PC-3 (cell line): ENCODE data around the gene MARCHF9. TPM values are rescaled to one million over a fixed set of nuclear protein-coding genes. Genes with fewer than 3 reads are reported as not detected.

Source experiments
- ATAC-seq: fragments of 200-7000 bp; cut with Tn5 transposase; 2 replicates; pipeline ENCODE4 v1.9.1; 2020; ENCODE audit warnings: mild to moderate bottlenecking, moderate library complexity
- BruUV-seq: library from RNA; stranded (reverse); fragments of 400-500 nt; replicated peaks from 2 replicates; lab custom pipeline; 2021; lab: Mats Ljungman, UMichigan
- CTCF ChIA-PET: fragments of 300-600 bp; sonication (Branson Sonifier 250); formaldehyde crosslinking; loops from one replicate; lab custom pipeline; 2022; ENCODE audit warnings: antibody characterized with exemption; lab: Charles Lee
- POLR2A ChIA-PET: fragments of 300-600 bp; sonication (Branson Sonifier 250); formaldehyde crosslinking; loops from one replicate; lab custom pipeline; 2022; ENCODE audit warnings: antibody characterized with exemption; ENCODE audit not compliant: unreplicated experiment; lab: Charles Lee
- DNase-seq: peaks from one replicate; pipeline ENCODE4 v3.0.0-alpha.2; 2015
- H2AFZ ChIP-seq: fragments of 300-600 bp; sonication (generic); 2 replicates; pipeline ENCODE4 v1.6.0; 2016; ENCODE audit warnings: antibody characterized with exemption, low read length
- H3F3A ChIP-seq: fragments of 300-600 bp; sonication (generic); one replicate; pipeline ENCODE4 v1.6.0; 2017; ENCODE audit warnings: antibody characterized with exemption, low read length, control low read depth, mild to moderate bottlenecking; ENCODE audit not compliant: unreplicated experiment
- H3K27ac ChIP-seq: fragments of 300-600 bp; sonication (generic); 2 replicates; pipeline ENCODE4 v1.5.1; 2016; ENCODE audit warnings: mild to moderate bottlenecking, low read length
- H3K27me3 ChIP-seq: fragments of 300-600 bp; sonication (generic); 2 replicates; pipeline ENCODE4 v1.6.1; 2016; ENCODE audit warnings: low read length, mixed read lengths
- H3K36me3 ChIP-seq: fragments of 300-600 bp; sonication (generic); 2 replicates; pipeline ENCODE4 v1.6.1; 2016; ENCODE audit warnings: low read depth, mixed run types, low read length, mixed read lengths
- H3K4me1 ChIP-seq: fragments of 300-600 bp; sonication (generic); 2 replicates; pipeline ENCODE4 v1.5.1; 2016; ENCODE audit warnings: low read length; ENCODE audit not compliant: insufficient read depth
- H3K4me2 ChIP-seq: fragments of 300-600 bp; sonication (generic); 2 replicates; pipeline ENCODE4 v1.6.0; 2016; ENCODE audit warnings: low read length
- H3K4me3 ChIP-seq: fragments of 300-600 bp; sonication (generic); 2 replicates; pipeline ENCODE4 v1.5.1; 2016; ENCODE audit warnings: mild to moderate bottlenecking, low read length, mixed read lengths
- H3K79me2 ChIP-seq: fragments of 300-600 bp; sonication (generic); 2 replicates; pipeline ENCODE4 v1.6.1; 2017; ENCODE audit warnings: low read length, mixed read lengths
- H3K9ac ChIP-seq: fragments of 300-600 bp; sonication (generic); 2 replicates; pipeline ENCODE4 v1.6.0; 2016; ENCODE audit warnings: mild to moderate bottlenecking, low read length
- H3K9me2 ChIP-seq: fragments of 300-600 bp; sonication (generic); replicated peaks from 2 replicates; pipeline ENCODE4 v1.6.1; 2016; ENCODE audit warnings: mixed run types, low read length, mixed read lengths
- H3K9me3 ChIP-seq: fragments of 300-600 bp; sonication (generic); 2 replicates; pipeline ENCODE4 v1.6.1; 2016; ENCODE audit warnings: low read length, mixed read lengths
- H4K20me1 ChIP-seq: fragments of 300-600 bp; sonication (generic); 2 replicates; pipeline ENCODE4 v1.6.1; 2016; ENCODE audit warnings: low read length, mixed read lengths
- EZH2 ChIP-seq: fragments of 300-600 bp; sonication (generic); IDR thresholded peaks from one replicate; pipeline ENCODE4 v1.6.1; 2017; ENCODE audit warnings: antibody characterized with exemption, mild to moderate bottlenecking, low read length; ENCODE audit not compliant: unreplicated experiment
- EZH2phosphoT487 ChIP-seq: fragments of 300-600 bp; sonication (generic); IDR thresholded peaks from 2 replicates; pipeline ENCODE4 v1.6.1; 2018; ENCODE audit warnings: mild to moderate bottlenecking, antibody characterized with exemption, low read length, borderline replicate concordance
- intact Hi-C: fragments of 100-400 bp; cut with micrococcal nuclease; formaldehyde crosslinking; loops from 2 replicates; pipeline ENCODE4 v1.9.0; 2023
- total RNA-seq: library from RNA; depleted of rRNA; stranded (reverse); fragments of >200 nt; gene quantifications from 2 replicates; pipeline ENCODE4 v1.2.3, GENCODE V29; 2014
- TF ChIP-seq, protein P1 (sequence below): fragments of 300-600 bp; sonication (generic); conservative IDR thresholded peaks from 2 replicates; pipeline ENCODE4 v1.5.1; 2017; ENCODE audit warnings: antibody characterized with exemption, low read depth, mild to moderate bottlenecking, low read length

Gene MARCHF9
- total RNA-seq, 1 experiment from 2014 or later, result 13.4 TPM

DNA sequence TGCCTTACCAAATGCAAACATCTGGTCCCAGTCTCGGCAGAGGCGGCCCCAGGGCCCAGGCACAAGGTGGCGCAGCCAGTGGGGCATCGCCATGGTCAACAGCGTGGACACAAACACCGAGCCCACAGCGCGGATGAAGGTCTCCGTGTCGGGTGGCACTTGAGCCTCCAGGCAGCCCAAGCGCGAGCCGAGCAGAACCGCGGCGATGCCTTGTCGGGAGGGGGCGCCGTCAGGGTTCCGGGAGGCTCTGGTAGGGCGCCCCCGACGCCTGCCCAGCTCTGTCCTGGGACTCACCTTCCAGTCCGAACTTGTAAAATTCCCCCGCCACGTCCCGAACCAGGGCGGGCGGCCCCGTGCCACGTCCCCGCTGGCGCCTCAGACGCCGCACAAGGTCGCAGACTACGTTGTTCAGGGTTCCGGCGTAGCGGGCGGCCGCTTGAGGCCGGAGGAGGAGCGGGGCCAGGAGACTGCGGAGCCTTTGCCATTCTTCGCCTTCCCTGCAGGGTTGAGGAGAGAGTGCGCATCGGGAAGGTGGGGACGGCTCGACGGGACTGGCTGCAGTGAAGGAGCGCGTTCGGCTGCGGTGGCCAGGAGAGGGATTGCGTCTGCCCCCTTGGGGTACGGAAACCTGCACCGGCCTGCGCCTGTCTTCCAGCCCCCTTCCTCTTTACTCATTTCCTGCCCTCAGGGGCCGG, 10.2 kb downstream of the MARCHF9 start:
- Histone ChIP-seq H3K36me3 (peaks cover 12% of the 10 kb centered on the region), H2AFZ (peak overlapping the region; percentile 95)

DNA sequence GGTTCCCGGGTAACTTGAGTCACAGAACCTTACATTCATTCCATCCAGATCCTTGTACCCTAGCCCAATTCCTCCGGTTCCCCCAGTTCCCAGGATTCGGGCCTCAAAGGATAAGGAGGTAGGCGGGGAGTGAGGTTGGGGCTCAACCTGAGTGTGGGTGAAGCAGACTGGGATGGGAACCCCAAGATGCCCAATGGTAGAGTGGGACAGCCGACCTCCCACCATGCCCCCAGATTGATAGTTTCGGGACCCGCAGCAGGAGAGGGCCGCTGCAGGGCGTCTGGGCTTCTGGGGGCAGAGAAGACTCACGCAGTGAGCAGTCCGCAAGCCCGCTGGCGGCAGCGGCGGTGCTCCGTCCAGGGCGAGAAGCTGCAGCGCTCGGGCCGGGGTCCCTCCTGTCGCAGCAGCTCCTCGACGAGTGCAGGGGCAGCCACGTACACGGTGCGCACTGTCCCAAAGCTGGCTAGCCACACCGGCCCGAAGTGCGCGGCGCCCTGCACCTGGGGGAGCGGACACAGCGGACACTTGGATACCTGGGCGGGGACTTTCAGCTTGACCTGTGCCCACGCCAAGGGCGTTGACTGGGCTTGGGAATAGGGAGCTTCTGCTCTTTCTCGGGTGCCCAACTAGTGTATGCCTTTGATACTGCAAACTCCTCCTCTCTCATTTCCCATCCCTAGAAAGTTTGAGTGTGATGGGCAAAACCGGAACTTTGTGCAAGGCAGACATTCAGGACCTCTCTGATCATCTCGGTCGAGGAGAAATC, 11.0 kb downstream of the MARCHF9 start:
- H3K4me1 ChIP-seq, result peaks cover 40% of the 10 kb centered on the region
- H3K4me2 ChIP-seq, result peak overlapping the region; percentile 96
- ChIA-PET CTCF (no interaction called here), POLR2A (interaction anchor here (0.6 kb wide), 1 partner anchor 609 kb away, joined by 3 read pairs; no protein-coding TSS in a partner anchor)
- H3K9ac ChIP-seq, result peak overlapping the region; percentile 53; the same call in 1 of the 2 replicates
- ATAC-seq (peak; percentile 28), DNase-seq (no peak)
- no peak overlapping the region for H3K27ac ChIP-seq
- peaks cover 18% of the 10 kb centered on the region for H3K36me3 ChIP-seq
- peak overlapping the region; percentile 79 for H3K4me3 ChIP-seq
- H3F3A ChIP-seq, result no peaks in the 10 kb centered on the region
- no peaks in the 10 kb centered on the region for H4K20me1 ChIP-seq
- no peaks in the 10 kb centered on the region for H3K9me2 ChIP-seq
- TF ChIP-seq EZH2 (no peak), EZH2phosphoT487 (no peak)
- TF ChIP-seq, protein P1, sequence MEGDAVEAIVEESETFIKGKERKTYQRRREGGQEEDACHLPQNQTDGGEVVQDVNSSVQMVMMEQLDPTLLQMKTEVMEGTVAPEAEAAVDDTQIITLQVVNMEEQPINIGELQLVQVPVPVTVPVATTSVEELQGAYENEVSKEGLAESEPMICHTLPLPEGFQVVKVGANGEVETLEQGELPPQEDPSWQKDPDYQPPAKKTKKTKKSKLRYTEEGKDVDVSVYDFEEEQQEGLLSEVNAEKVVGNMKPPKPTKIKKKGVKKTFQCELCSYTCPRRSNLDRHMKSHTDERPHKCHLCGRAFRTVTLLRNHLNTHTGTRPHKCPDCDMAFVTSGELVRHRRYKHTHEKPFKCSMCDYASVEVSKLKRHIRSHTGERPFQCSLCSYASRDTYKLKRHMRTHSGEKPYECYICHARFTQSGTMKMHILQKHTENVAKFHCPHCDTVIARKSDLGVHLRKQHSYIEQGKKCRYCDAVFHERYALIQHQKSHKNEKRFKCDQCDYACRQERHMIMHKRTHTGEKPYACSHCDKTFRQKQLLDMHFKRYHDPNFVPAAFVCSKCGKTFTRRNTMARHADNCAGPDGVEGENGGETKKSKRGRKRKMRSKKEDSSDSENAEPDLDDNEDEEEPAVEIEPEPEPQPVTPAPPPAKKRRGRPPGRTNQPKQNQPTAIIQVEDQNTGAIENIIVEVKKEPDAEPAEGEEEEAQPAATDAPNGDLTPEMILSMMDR, result no peak
- H3K9me3 ChIP-seq, result no peaks in the 10 kb centered on the region
- intact Hi-C loops, result no loop called here
- no peaks in the 10 kb centered on the region for H3K27me3 ChIP-seq
- no TSS peak for BruUV-seq
- peak overlapping the region; percentile 95 for H2AFZ ChIP-seq
- peaks cover 7% of the 10 kb centered on the region for H3K79me2 ChIP-seq

More for the DNA sequence above, 10.2 kb downstream of the MARCHF9 start:
- intact Hi-C loops, result no loop called here
- no peak for TF ChIP-seq EZH2phosphoT487
- TF ChIP-seq EZH2, result no peak
- TF ChIP-seq, protein P1, result peak; percentile 70
- Histone ChIP-seq H3K4me3 (peak overlapping the region; percentile 79), H3K27me3 (no peaks in the 10 kb centered on the region), H3F3A (no peaks in the 10 kb centered on the region), H3K27ac (0 out of 2 replicates have a peak overlapping the region, but pooled peaks have one; percentile 5), H3K4me1 (peaks cover 37% of the 10 kb centered on the region), H3K9me2 (no peaks in the 10 kb centered on the region), H3K4me2 (peak overlapping the region; percentile 96), H3K79me2 (no peaks in the 10 kb centered on the region; the same call in 1 of the 2 replicates), H3K9ac (peak overlapping the region; percentile 53), H4K20me1 (no peaks in the 10 kb centered on the region), H3K9me3 (no peaks in the 10 kb centered on the region)
- ATAC-seq (peak; percentile 53), DNase-seq (peak; percentile 55)
- ChIA-PET POLR2A (no interaction called here), CTCF (no interaction called here)
- no TSS peak for BruUV-seq
